AG09319 (cell line): ENCODE results near the gene FRS3.
A peak's percentile ranks its signal among the peaks of the same experiment; 100 is the strongest.
"Not testable (repeated sequence)": the region's sequence is repeated elsewhere in the genome, so short reads cannot be mapped to it uniquely, and the experiment has no call there.

Experiments
- DNase-seq: peaks from one replicate; pipeline ENCODE4 v3.0.0-alpha.2; 2010; ENCODE audit warnings: low read depth; ENCODE audit errors: extremely low read depth
- CTCF ChIP-seq: IDR thresholded peaks from 2 replicates; pipeline ENCODE4 v1.5.1; 2011; ENCODE audit warnings: low read depth, mild to moderate bottlenecking, inconsistent platforms, low read length, moderate library complexity

Gene FRS3

DNA sequence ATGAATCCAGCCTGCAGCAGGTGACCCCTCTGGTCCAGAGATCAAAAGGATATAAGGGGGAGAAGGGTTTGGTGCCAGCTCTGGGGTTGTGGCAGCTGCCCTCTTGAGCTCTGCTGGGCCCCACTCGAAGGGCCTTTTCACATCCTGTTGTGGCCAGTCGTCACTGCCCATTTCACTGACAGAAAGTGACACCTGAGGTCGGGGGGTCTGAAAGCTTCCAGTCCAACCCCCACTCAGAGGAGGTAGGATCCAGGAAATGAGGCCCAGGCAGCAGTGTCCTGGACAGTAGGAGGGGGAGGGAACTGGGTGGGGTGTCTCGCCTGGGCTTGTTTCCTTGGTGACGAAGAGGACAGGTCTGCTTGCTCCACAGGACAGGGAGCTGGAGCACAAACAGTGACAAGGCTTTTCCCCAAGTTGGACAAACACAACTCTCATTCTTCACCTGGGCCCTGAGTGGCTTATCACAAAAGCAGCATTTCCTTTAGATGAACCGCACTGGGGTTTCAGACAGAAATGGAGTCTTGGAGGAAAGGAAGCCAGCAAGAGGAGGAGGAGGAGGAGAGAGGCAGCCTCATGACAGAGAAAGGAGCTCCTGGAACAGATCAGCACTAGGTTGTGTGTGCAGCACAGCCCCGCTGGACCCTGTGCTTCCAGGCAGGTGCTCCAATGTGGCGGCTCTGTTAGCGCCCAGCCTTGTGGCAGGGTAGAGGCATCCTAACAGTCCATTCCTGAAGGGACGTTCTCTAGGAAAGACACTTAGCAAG lies 11.0 kb downstream of the FRS3 start:
- no peak for TF ChIP-seq CTCF

GRCh38 chr6:41767112-41767833 lies 12.4 kb downstream of the FRS3 start:
- DNase-seq: peak; percentile 73
- no peak for TF ChIP-seq CTCF

More for the DNA sequence above, 11.0 kb downstream of the FRS3 start:
- no peak for DNase-seq

- DNase-seq: not testable (repeated sequence)
Measured at GRCh38 chr6:41766043-41766664, 13.5 kb downstream of the FRS3 start.

GRCh38 chr6:41763470-41763869 lies 16.2 kb downstream of the FRS3 start:
- TF ChIP-seq CTCF: no peak
- DNase-seq: no peak

GRCh38 chr6:41759905-41760579 lies 19.7 kb downstream of the FRS3 start:
- TF ChIP-seq CTCF: no peak
- DNase-seq: no peak

DNA sequence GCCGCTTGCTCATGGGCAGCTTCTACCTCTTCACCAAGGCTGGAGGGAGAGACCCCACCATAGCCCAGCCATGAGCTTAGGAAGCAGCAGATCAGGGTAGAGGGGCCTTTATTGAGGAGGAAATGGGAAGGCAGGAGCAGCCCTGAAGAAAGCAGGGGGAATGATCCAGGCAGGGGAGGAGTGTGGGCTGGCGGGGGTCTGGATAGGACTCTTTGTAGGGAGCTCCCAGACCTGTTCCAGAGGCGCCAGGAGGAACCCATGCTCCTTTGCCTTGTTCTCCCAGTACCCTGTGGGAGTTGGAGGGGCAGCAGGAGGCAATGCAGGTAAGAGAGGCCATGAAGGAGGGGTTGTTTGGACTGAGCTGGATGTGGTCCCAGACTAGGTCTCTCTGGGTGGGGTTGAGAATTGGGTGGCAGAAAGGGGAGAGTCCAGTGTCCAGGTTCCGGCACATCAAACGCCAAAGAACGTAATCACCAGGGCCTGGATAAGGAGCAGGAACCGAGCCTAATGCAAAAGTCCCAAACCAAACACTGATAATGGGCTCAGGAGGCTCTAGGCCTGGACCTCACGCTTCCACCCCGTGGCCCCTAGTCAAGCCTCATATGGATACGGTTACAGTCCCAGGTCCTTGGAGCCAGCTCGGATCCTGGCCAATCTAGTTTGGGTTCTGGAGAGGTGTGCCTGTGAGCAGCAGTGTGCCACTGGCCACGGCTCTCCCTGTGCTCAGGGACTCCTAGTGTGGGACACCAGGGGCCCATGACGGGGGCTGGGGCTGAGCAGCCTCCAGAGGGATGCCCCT lies 20.4 kb downstream of the FRS3 start:
- DNase-seq: no peak
- no peak for TF ChIP-seq CTCF

- DNase-seq: no peak
- no peak for TF ChIP-seq CTCF
Measured at GRCh38 chr6:41758641-41759035, 21.1 kb downstream of the FRS3 start.
